ENCODE results near the gene CYBRD1. TPM values are rescaled to one million over a fixed set of nuclear protein-coding genes. Genes with fewer than 3 reads are reported as not detected.

CYBRD1 gene
- total and polyA plus RNA-seq, 5 donors from 2014 or later: 0.09 to 0.94 (median 0.20) TPM; not detected in 2

- H3K4me3 ChIP-seq (ENCODE audit: low read depth, low read length): no peak overlapping the region
- no peak overlapping the region for H3K27ac Mint-ChIP-seq
- H3K9me3 Mint-ChIP-seq: peaks cover 0 to 8% (median 3%) of the 10 kb centered on the region in 7 donors
- peaks cover 51% of the 10 kb centered on the region for H3K27me3 Mint-ChIP-seq
- no peaks in the 10 kb centered on the region for H3K36me3 ChIP-seq (ENCODE audit: control insufficient read depth, insufficient read depth, low read length)
- H3K4me1 ChIP-seq (ENCODE audit: control insufficient read depth, insufficient read depth, low read length, poor library complexity, severe bottlenecking): no peaks in the 10 kb centered on the region
- no peak overlapping the region for H3K27ac ChIP-seq (ENCODE audit: insufficient read depth, low read length, poor library complexity, severe bottlenecking)
- H3K36me3 Mint-ChIP-seq: no peaks in the 10 kb centered on the region
- no peaks in the 10 kb centered on the region for H3K4me1 Mint-ChIP-seq
- no peak for ATAC-seq (ENCODE audit: low read depth in 2 of 2)
- DNase-seq: no peak
- peaks cover 0 to 8% of the 10 kb centered on the region in 2 experiments for H3K9me3 ChIP-seq (ENCODE audit: control insufficient read depth in 2 of 2, low read length in 2 of 2)
- H3K4me3 Mint-ChIP-seq: no peak overlapping the region
- peaks cover 4% of the 10 kb centered on the region for H3K27me3 ChIP-seq (ENCODE audit: control insufficient read depth, insufficient read depth, low read length)
Measured at GRCh38 chr2:171592036-171592555, 69.8 kb downstream of the CYBRD1 start.

DNA sequence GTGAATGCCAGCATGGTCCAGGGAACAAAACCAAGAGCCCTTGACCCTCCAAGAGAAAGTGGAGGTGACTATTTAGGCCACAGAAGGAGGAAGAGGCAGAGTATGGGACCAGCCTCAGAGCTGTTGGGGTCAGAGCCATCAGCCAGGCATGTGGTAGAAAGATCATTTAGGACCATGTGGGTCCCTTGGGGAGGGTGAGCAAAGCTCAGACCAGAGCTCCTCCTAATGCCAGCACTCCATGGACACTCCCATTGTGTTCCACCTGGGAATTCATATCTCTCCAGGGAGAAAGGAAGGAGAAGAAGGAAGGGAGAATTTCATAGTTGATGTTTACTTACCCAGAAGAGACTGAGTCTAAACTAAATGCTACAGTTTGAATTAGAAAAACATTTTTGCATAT is 73.2 kb downstream of the CYBRD1 start:
- Histone ChIP-seq H3K27ac (ENCODE audit: insufficient read depth, low read length, poor library complexity, severe bottlenecking) (no peak overlapping the region), H3K27me3 (ENCODE audit: control insufficient read depth, insufficient read depth, low read length) (peaks cover under 1% of the 10 kb centered on the region), H3K36me3 (ENCODE audit: control insufficient read depth, insufficient read depth, low read length) (no peaks in the 10 kb centered on the region), H3K4me1 (ENCODE audit: control insufficient read depth, insufficient read depth, low read length, poor library complexity, severe bottlenecking) (no peaks in the 10 kb centered on the region), H3K4me3 (ENCODE audit: low read depth, low read length) (no peak overlapping the region), H3K9me3 (ENCODE audit: control insufficient read depth in 2 of 2, low read length in 2 of 2) (peaks cover 0 to 3% of the 10 kb centered on the region in 2 experiments)
- peaks cover 0 to 6% (median 3%) of the 10 kb centered on the region in 4 donors for H3K4me1 Mint-ChIP-seq
- DNase-seq (no peak), ATAC-seq (ENCODE audit: low read depth in 2 of 2) (no peak)
- H3K36me3 Mint-ChIP-seq: no peaks in the 10 kb centered on the region
- peaks cover 30% of the 10 kb centered on the region for H3K27me3 Mint-ChIP-seq
- H3K4me3 Mint-ChIP-seq: no peak overlapping the region
- H3K9me3 Mint-ChIP-seq: peaks cover 0 to 6% (median 2%) of the 10 kb centered on the region in 7 donors
- no peak overlapping the region for H3K27ac Mint-ChIP-seq

DNA sequence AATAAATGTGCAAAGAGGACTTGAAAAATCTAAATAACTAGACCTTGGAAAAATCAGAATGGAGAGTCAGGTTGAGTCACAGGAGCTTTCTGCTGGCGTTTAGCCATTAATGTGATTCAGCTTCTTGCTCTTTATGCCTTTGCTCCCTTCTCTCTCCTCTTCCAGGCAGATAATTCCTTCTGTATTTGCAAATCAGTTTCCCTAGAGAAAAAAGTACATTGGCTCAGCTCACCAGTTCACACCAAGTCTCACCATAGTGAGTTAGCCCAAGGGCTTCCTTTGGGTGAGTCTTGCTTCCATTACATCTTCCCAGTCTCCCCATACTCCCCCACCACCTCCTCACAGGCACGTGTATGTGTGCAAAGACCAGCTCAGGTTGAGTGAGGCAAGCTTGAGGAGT is 73.6 kb downstream of the CYBRD1 start:
- Histone ChIP-seq H3K4me1 (ENCODE audit: control insufficient read depth, insufficient read depth, low read length, poor library complexity, severe bottlenecking) (no peaks in the 10 kb centered on the region), H3K4me3 (ENCODE audit: low read depth, low read length) (no peak overlapping the region), H3K27me3 (ENCODE audit: control insufficient read depth, insufficient read depth, low read length) (no peaks in the 10 kb centered on the region), H3K27ac (ENCODE audit: insufficient read depth, low read length, poor library complexity, severe bottlenecking) (no peak overlapping the region), H3K9me3 (ENCODE audit: control insufficient read depth in 2 of 2, low read length in 2 of 2) (no peaks in the 10 kb centered on the region), H3K36me3 (ENCODE audit: control insufficient read depth, insufficient read depth, low read length) (no peaks in the 10 kb centered on the region)
- H3K36me3 Mint-ChIP-seq: no peaks in the 10 kb centered on the region
- ATAC-seq (ENCODE audit: low read depth in 2 of 2) (no peak), DNase-seq (no peak)
- H3K9me3 Mint-ChIP-seq: peaks cover 0 to 5% (median 0%) of the 10 kb centered on the region in 7 donors
- no peak overlapping the region for H3K27ac Mint-ChIP-seq
- no peak overlapping the region for H3K4me3 Mint-ChIP-seq
- peaks cover 30% of the 10 kb centered on the region for H3K27me3 Mint-ChIP-seq
- peaks cover 0 to 6% (median 3%) of the 10 kb centered on the region in 4 donors for H3K4me1 Mint-ChIP-seq

GRCh38 chr2:171598713-171599319 is 76.5 kb downstream of the CYBRD1 start:
- Mint-ChIP-seq H3K27me3 (peaks cover 30% of the 10 kb centered on the region), H3K4me3 (no peak overlapping the region), H3K27ac (no peak overlapping the region), H3K36me3 (no peaks in the 10 kb centered on the region), H3K9me3 (peaks cover 0 to 3% (median 0%) of the 10 kb centered on the region in 7 donors), H3K4me1 (peaks cover 0 to 6% (median 3%) of the 10 kb centered on the region in 4 donors)
- no peak overlapping the region for H3K27ac ChIP-seq (ENCODE audit: insufficient read depth, low read length, poor library complexity, severe bottlenecking)
- no peak overlapping the region for H3K4me3 ChIP-seq (ENCODE audit: low read depth, low read length)
- no peaks in the 10 kb centered on the region for H3K27me3 ChIP-seq (ENCODE audit: control insufficient read depth, insufficient read depth, low read length)
- H3K9me3 ChIP-seq (ENCODE audit: control insufficient read depth in 2 of 2, low read length in 2 of 2): no peaks in the 10 kb centered on the region
- no peaks in the 10 kb centered on the region for H3K4me1 ChIP-seq (ENCODE audit: control insufficient read depth, insufficient read depth, low read length, poor library complexity, severe bottlenecking)
- H3K36me3 ChIP-seq (ENCODE audit: control insufficient read depth, insufficient read depth, low read length): no peaks in the 10 kb centered on the region
- DNase-seq (peak; percentile 16 to 77 (median 63)), ATAC-seq (ENCODE audit: low read depth in 2 of 2) (peak; percentile 88 to 89)

- Histone ChIP-seq H3K36me3 (ENCODE audit: control insufficient read depth, insufficient read depth, low read length) (no peaks in the 10 kb centered on the region), H3K9me3 (ENCODE audit: control insufficient read depth in 2 of 2, low read length in 2 of 2) (no peaks in the 10 kb centered on the region), H3K27ac (ENCODE audit: insufficient read depth, low read length, poor library complexity, severe bottlenecking) (no peak overlapping the region), H3K4me3 (ENCODE audit: low read depth, low read length) (no peak overlapping the region), H3K4me1 (ENCODE audit: control insufficient read depth, insufficient read depth, low read length, poor library complexity, severe bottlenecking) (no peaks in the 10 kb centered on the region), H3K27me3 (ENCODE audit: control insufficient read depth, insufficient read depth, low read length) (no peaks in the 10 kb centered on the region)
- Mint-ChIP-seq H3K36me3 (no peaks in the 10 kb centered on the region), H3K27me3 (peaks cover 32% of the 10 kb centered on the region), H3K27ac (no peak overlapping the region), H3K9me3 (no peaks in the 10 kb centered on the region), H3K4me3 (no peak overlapping the region), H3K4me1 (peaks cover 0 to 6% (median 3%) of the 10 kb centered on the region in 4 donors)
- ATAC-seq (ENCODE audit: low read depth in 2 of 2) (no peak), DNase-seq (no peak)
Measured at GRCh38 chr2:171600126-171600525, 77.9 kb downstream of the CYBRD1 start.

DNA sequence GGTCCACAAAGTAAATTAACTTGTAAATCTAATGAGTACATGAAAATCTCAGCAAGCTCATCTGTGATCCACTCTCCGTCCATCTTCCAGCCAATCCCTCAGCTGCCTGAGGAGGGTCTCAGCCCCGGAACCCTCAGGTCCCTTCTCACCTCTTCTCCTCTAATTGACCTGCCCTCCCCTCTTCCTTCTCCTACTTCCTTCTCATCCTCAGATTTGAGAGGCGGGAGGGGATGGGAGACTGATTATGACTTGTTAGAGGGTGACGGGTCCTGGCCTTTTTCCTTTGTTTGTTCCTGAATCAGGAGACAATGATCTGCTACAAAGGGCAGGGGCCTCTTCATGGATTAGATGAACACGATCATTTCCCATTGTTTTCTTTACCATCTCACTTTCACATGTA is 80.1 kb downstream of the CYBRD1 start:
- DNase-seq (no peak), ATAC-seq (ENCODE audit: low read depth in 2 of 2) (no peak)
- Histone ChIP-seq H3K27me3 (ENCODE audit: control insufficient read depth, insufficient read depth, low read length) (peaks cover 2% of the 10 kb centered on the region), H3K9me3 (ENCODE audit: control insufficient read depth in 2 of 2, low read length in 2 of 2) (no peaks in the 10 kb centered on the region), H3K36me3 (ENCODE audit: control insufficient read depth, insufficient read depth, low read length) (no peaks in the 10 kb centered on the region), H3K4me1 (ENCODE audit: control insufficient read depth, insufficient read depth, low read length, poor library complexity, severe bottlenecking) (no peaks in the 10 kb centered on the region), H3K27ac (ENCODE audit: insufficient read depth, low read length, poor library complexity, severe bottlenecking) (no peak overlapping the region), H3K4me3 (ENCODE audit: low read depth, low read length) (no peak overlapping the region)
- peak overlapping the region in 1 of 3 donors; percentile 62 for H3K27ac Mint-ChIP-seq
- H3K27me3 Mint-ChIP-seq: peaks cover 40% of the 10 kb centered on the region
- no peaks in the 10 kb centered on the region for H3K9me3 Mint-ChIP-seq
- peaks cover 0 to 6% (median 3%) of the 10 kb centered on the region in 4 donors for H3K4me1 Mint-ChIP-seq
- no peak overlapping the region for H3K4me3 Mint-ChIP-seq
- H3K36me3 Mint-ChIP-seq: no peaks in the 10 kb centered on the region

Other genes with a start within 250 kb of the CYBRD1 start
- gene METTL8, start 88.5 kb upstream of the CYBRD1 start, total RNA-seq: 19.7 TPM
- 10 to 100 TPM; 12.6 to 27.3 (median 19.9) TPM for gene METTL8, start 88.5 kb upstream of the CYBRD1 start, polyA plus RNA-seq
- gene DCAF17, start 88.2 kb upstream of the CYBRD1 start, total RNA-seq: 18.4 TPM
- gene DCAF17, start 88.2 kb upstream of the CYBRD1 start, polyA plus RNA-seq: 10 to 100 TPM; 10.3 to 16.0 (median 12.3) TPM
- 29.5 TPM for gene DYNC1I2, start 165.0 kb downstream of the CYBRD1 start, total RNA-seq
- 10 to 100 TPM; 20.9 to 31.6 (median 27.6) TPM for gene DYNC1I2, start 165.0 kb downstream of the CYBRD1 start, polyA plus RNA-seq

Measured in CD4-positive, CD25-positive, alpha-beta regulatory T cell (primary cell).